ENCODE measurements around the gene NGLY1. TPM values are rescaled to one million over a fixed set of nuclear protein-coding genes. Genes with fewer than 3 reads are reported as not detected.
A peak's percentile ranks its signal among the peaks of the same experiment; 100 is the strongest.

NGLY1 gene
- total and polyA plus RNA-seq, 9 of the 15 experiments (the other 6 are each of a cell fraction or from before 2014, with no cell fraction given) = 52.2 to 124 (median 87.6) TPM

- TF ChIP-seq MEF2A (IDR thresholded peaks at IDR 0.05; ENCODE audit: control insufficient read depth, low read depth, low read length) (no peak), PBX2 (CRISPR knock-in tag; IDR thresholded peaks at IDR 0.05; ENCODE audit: low read depth) (no peak), PBX2 (tag; conservative IDR thresholded peaks at IDR 0.05; ENCODE audit: low read depth) (no peak), ID3 (CRISPR knock-in tag; IDR thresholded peaks at IDR 0.05) (no peak), ID3 (tag; IDR thresholded peaks at IDR 0.05) (no peak)
Observed at GRCh38 chr3:25823314-25823713, 40.1 kb upstream of the NGLY1 start (continued).

GRCh38 chr3:25821746-25822573 lies 38.7 kb upstream of the NGLY1 start:
- 0% methylated on average over 4 of the region's 4 CpGs for WGBS (ENCODE audit: insufficient coverage, low coverage, missing lambda C conversion rate)
- ChIA-PET CTCF (ENCODE audit: low intra/inter-chr PET ratio) (no interaction called here), POLR2A (no interaction called here)
- H3K27ac ChIP-seq (ENCODE audit: extremely low read depth, low read depth, low read length) = no peak overlapping the region
- H3K9me1 ChIP-seq (ENCODE audit: control insufficient read depth, insufficient read depth, low read length) = no peaks in the 10 kb centered on the region
- H4K20me1 ChIP-seq (replicated peaks; ENCODE audit: control insufficient read depth, insufficient read depth, low read length) = no peaks in the 10 kb centered on the region
- BruUV-seq (replicated peaks) = no TSS peak
- no peaks in the 10 kb centered on the region for H3K27me3 ChIP-seq (ENCODE audit: control insufficient read depth in 2 of 2, insufficient read depth in 2 of 2, low read length in 2 of 2)
- FAIRE-seq = no peak
- ATAC-seq = no peak
- H3K4me1 ChIP-seq (replicated peaks in 1 of 2; ENCODE audit: control insufficient read depth in 2 of 2, insufficient read depth in 2 of 2, low read length in 2 of 2) = no peaks in the 10 kb centered on the region
- no peaks in the 10 kb centered on the region for H3K79me2 ChIP-seq (ENCODE audit: control insufficient read depth, insufficient read depth, low read length)
- in situ Hi-C loops (cut with MboI) (no loop called here), intact Hi-C loops (cut with micrococcal nuclease) (no loop called here)
- no peak for DNase-seq (ENCODE audit: extremely low read depth in 1 of 4, low spot score in 3 of 4)
- no peak overlapping the region for H3K4me2 ChIP-seq (ENCODE audit: insufficient read depth, low read length)
- no peak overlapping the region for H3K9ac ChIP-seq (ENCODE audit: insufficient read depth in 1 of 2, low read depth in 2 of 2, low read length in 2 of 2)
- H3K4me3 ChIP-seq = no peak overlapping the region
- no peak overlapping the region for H2AFZ ChIP-seq (ENCODE audit: low read depth, low read length)
- no peaks in the 10 kb centered on the region for H3K9me3 ChIP-seq (replicated peaks; ENCODE audit: control insufficient read depth, insufficient read depth, low read depth, low read length)
- no peaks in the 10 kb centered on the region for H3K36me3 ChIP-seq (ENCODE audit: control insufficient read depth, insufficient read depth, low read length)
- TF ChIP-seq HNRNPK (IDR thresholded peaks at IDR 0.05; ENCODE audit: low read depth, low read length, poor library complexity, severe bottlenecking) (peak; percentile 79), PCBP2 (IDR thresholded peaks at IDR 0.05; ENCODE audit: low read depth, low read length, poor library complexity, severe bottlenecking) (peak; percentile 65), GTF2A2 (tag; IDR thresholded peaks at IDR 0.05) (no peak), CBX1 (IDR thresholded peaks at IDR 0.05; ENCODE audit: low read depth) (no peak), ZNF512 (tag; IDR thresholded peaks at IDR 0.05) (peak; percentile 78; the same call in 1 of the 2 replicates)
